Activated CD8-positive, alpha-beta memory T cell treated with anti-CD3 and anti-CD28 coated beads, Interleukin-2, amount 50 U/mL, for 48 hours (primary cell): Measurements from ENCODE around the gene SLC12A7.

Experiments
- DNase-seq: peaks from one replicate; pipeline ENCODE4 v3.0.0-alpha.2; 2020

The SLC12A7 gene

DNA sequence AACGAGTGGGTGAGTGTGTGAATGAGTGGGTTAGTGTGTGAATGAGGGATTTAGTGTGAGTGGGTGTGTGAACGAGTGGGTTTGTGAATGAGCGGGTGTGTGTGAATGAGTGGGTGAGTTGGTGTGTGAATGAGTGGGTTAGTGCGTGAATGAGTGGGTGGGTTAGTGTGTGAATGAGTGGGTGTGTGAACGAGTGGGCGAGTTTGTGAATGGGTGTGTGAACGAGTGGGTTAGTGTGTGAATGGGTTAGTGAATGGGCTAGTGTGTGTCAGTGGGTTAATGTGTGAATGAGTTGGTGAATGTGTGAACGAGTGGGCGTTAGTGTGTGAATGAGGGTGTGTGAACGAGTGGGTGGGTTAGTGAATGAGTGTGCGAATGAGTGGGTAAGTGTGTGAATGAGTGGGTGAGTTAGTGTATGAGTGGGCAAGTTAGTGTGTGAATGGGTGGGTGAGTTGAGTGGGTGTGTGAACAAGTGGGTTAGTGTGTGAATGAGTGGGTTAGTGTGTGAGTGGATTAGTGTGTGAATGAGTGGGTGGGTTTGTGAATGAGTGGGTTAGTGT lies 63.6 kb downstream of the SLC12A7 start:
- DNase-seq, result no peak

DNA sequence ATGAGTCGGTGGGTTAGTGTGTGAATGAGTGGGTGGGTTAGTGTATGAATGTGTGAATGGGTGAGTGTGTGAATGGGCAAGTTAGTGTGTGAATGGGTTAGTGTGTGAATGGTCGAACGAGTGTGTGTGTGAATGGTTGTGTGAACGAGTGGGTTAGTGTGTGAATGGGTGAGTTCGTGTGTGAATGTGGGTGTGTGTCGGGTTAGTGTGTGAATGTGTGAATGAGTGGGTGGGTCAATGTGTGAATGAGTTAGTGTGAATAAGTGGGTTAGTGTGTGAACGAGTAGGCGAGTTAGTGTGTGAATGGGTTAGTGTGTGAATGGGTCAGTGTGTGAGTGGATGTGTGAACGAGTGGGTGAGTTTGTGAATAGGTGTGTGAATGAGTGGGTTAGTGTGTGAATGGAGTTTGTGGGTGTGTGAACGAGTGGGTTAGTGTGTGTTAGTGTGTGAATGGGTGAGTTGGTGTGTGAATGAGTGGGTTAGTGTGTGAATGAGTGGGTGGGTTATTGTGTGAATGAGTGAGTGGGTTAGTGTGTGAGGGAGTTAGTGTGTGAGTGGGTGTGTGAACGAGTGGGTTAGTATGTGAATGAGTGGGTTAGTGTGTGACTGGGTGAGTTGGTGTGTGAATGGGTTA lies 64.4 kb downstream of the SLC12A7 start:
- no peak for DNase-seq

DNA sequence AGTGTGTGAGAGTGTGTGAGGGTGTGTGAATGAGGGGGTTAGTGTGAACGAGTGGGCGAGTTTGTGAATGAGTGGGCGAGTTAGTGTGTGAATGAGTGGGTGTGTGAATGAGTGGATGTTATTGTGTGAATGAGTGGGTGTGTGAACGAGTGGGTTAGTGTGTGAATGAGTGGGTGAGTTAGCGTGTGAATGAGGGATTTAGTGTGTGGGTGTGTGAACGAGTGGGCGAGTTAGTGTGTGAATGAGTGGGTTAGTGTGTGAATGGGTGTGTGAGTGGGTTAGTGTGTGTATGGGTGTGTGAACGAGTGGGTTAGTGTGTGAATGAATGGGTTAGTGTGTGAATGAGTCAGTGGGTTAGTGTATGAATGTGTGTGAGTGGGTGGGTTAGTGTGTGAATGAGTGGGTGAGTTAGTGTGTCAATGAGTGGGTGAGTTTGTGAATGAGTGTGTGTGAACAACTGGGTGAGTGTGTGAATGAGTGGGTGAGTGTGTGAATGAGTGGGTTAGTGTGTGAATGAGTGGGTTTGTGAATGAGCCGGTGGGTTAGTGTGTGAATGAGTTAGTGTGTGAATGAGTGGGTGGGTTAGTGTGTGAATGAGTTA lies 65.8 kb downstream of the SLC12A7 start:
- DNase-seq, result no peak

DNA sequence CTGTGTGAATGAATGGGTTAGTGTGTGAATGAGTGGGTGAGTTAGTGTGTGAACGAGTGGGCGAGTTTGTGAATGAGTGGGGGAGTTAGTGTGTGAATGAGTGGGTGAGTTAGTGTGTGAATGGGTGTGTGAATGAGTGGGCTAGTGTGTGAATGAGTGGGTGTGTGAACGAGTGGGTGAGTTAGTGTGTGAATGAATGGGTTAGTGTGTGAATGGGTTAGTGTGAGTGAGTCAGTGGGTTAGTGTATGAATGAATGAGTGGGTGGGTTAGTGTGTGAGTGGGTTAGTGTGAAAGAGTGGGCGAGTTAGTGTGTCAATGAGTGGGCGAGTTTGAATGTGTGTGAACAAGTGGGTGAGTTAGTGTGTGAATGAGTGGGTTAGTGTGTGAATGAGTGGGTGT lies 67.7 kb downstream of the SLC12A7 start:
- DNase-seq, result no peak

DNA sequence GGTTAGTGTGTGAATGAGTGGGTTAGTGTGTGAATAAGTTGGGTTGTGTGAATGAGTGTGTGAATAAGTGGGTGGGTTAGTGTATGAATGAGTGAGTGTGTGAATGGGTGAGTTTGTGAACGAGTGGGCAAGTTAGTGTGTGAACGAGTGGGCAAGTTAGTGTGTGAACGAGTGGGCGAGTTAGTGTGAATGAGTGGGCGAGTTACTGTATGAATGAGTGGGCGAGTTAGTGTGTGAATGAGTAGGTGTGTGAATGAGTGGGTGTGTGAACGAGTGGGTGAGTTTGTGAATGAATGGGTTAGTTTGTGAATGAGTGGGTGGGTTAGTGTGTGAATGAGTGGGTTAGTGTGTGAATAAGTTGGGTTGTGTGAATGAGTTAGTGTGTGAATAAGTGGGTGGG lies 68.5 kb downstream of the SLC12A7 start:
- no peak for DNase-seq

DNA sequence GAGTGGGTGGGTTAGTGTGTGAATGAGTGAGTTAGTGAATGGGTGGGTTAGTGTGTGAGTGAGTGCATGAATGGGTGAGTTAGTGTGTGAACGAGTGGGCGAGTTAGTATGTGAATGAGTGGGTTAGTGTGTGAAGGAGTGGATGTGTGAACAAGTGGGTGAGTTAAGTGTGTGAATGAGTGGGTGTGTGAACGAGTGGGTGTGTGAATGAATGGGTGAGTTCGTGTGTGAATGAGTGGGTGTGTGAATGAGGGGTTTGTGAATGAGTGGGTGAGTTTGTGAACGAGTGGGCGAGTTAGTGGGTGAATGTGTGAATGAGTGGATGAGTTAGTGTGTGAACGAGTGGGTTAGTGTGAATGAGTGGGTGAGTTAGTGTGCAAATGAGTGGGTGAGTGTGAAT lies 69.2 kb downstream of the SLC12A7 start:
- DNase-seq, result no peak

DNA sequence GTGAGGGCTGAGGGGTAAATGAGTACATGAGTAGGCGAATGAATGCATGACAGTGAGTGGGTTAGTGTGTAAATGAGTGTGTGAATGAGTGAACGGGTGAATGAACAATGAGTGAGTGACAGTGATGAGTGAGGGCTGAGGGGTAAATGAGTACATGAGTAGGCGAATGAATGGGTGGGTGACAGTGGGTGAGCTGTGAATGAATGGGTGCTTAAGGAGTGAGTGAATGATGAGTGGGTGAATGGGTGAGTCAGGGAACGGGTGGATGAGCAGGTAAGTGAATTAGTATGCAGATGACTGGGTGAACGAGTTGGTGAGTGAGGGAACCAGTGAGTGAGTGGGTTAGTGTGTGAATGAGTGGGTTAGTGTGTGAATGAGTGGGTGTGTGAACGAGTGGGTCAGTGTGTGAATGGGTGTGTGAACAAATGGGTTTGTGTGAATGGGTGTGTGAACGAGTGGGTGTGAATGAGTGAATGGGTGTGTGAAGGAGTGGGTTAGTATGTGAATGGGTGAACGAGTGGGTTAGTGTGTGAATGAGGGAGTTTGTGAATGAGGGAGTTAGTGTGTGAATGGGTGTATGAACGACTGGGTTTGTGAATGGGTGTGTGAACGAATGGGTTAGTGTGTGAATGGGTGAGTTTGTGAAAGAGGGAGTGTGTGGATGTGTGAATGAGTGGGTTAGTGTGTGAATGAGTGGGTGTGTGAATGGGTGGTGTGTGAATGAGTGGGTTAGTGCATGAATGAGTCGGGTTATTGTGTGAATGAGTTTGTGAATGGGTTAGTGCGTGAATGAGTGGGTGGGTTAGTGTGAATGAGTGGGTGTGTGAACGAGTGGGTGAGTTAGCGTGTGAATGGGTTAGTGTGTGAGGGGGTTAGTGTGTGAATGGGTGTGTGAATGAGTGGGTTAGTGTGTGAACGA lies 70.4 kb downstream of the SLC12A7 start:
- DNase-seq, result no peak

DNA sequence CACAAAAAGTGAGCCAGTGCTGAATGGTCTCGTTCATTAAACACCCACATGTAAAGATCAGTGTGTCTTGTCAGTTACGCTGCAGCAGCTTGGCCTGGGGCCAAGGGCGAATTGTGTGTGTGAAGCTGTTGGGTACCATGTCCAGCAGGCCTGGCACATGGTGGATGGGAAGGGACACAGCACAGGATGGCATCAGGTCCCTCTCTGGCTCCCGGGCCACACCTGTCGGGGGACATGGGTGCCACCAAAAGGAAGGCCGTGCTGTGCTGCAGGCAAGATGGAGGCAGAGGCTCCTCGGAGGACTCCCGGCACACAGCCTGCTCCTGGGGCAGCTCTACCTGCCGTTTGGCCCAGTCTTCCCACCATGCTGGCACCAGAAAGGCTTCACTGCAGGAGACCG lies 71.3 kb downstream of the SLC12A7 start:
- no peak for DNase-seq

DNA sequence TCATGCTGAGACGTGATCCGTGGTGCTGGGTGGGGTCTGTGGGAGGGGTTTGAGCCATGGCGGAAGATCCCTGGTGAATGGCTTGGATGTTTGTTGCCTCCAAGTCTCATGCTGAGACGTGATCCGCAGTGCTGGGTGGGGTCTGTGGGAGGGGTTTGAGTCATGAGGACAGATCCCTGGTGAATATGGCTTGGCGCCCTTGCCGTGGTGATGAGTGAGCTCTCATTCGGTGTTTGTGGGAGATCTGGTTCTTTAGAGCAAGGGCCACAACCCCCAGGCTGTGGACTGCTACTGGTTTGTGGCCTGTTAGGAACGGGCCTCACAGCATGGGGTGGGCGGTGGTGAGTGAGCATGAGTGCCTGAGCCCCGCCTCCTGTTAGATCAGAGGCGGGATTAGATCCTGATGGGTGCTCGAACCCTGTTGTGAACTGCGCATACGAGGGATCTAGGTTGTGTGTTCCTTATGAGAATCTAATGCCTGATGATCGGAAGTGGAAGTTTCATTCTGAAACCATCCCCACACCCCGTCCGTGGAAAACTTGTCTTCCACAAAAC lies 72.1 kb downstream of the SLC12A7 start:
- DNase-seq, result no peak

DNA sequence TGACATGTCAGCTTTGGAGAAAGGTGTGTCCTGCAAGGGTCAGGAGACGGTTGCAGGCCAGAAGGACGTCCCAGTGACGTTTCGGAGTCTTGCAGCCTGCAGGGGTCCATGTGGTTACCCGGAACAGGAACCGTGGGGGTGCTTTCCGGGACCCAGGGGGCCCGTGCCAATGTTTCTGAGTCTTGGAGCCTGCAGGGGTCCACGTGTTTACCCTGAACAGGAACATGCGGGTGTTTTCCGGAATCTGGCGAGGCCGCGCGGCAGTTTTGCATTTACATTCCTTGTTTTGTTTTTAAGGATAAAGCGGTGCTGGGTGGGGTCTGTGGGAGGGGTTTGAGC lies 72.7 kb downstream of the SLC12A7 start:
- no peak for DNase-seq

DNA sequence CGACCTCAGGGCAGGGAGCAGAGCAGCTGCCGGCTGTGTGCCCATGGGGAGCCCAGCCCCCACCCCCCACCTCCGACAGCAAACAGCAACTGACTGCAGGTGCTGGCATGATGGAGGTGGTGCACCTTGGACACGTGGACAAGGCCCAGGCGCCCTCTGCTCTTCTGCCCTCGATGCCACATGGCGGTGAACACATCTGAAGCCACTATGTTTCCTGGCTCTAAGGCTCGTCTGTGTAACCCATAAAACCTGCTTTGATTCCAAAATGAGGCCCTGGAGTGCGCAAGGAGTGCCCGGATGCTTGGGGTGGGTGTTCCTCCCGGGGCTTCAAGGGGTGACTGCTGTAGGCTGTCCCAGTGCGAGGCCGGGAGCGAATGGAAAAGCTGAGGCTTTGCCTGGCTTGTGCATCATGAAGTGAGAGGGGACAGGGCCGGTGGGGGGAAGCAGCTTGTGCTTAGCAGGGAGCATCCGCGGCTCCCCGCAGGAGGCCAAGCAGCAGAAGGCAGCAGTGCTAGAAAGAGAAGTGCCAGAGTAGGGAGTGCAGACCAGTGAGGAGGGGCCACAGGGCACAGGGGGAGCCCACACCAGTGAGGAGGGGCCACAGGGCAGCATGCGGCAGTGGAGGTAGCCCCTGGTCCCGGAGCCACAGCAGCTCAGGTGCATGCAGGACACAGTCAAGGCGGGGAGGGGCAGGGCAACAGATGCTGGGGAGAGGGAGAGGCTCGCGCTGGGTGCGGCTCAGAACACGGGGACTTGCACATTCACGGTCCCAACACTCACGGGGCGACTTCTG lies 73.2 kb downstream of the SLC12A7 start:
- no peak for DNase-seq

DNA sequence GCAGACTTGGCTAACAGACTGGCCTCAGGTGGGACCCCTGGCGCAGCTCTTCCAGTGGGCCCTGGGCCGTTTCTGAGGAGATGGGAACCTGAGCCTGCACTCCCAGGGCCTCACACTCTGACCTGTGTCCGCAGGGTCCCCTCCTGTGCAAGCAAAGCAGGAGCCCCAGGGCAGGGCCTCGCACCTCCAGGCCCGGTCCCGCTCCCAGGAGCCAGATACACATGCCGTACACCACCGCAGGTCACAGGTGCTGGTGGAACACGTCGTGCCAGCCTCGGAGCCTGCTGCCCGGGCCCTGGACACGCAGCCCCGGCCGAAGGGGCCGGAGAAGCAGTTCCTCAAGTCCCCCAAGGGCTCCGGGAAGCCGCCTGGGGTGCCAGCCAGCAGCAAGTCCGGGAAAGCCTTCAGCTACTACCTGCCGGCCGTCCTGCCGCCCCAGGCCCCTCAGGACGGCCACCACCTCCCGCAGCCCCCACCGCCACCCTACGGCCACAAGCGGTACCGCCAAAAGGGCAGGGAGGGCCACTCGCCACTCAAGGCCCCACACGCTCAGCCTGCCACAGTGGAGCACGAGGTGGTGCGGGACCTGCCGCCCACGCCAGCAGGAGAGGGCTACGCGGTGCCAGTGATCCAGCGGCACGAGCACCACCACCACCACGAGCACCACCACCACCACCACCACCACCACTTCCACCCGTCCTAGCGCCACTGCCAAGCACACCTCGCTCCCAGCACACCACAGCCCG lies 74.0 kb downstream of the SLC12A7 start:
- DNase-seq, result no peak

DNA sequence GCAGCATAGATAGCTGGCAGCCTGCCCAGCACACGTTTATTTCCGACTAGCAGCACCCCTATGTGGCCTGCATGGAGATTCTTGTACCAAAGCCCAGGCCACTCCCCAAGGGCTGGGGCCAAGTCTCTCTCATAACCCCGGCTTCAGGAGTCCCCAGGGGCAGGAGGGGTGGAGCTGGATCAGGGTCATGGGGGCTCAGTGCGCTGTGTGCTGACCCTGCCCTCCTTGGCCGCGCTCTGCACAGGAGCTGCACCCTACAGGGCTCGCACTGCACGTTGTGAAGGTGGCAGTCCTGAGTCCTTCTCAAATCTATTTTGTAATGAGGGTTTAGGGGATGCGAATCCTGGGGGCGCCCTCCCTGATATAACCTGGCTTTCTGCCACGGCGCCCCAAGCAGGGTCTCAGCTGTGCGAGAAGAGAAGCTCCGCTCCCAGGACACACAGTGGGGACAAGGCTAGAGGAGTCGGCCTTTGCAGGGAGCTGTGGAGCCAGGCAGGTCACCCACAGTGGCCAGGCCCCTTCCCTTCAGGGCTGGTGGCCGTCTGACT lies 74.7 kb downstream of the SLC12A7 start:
- no peak for DNase-seq

DNA sequence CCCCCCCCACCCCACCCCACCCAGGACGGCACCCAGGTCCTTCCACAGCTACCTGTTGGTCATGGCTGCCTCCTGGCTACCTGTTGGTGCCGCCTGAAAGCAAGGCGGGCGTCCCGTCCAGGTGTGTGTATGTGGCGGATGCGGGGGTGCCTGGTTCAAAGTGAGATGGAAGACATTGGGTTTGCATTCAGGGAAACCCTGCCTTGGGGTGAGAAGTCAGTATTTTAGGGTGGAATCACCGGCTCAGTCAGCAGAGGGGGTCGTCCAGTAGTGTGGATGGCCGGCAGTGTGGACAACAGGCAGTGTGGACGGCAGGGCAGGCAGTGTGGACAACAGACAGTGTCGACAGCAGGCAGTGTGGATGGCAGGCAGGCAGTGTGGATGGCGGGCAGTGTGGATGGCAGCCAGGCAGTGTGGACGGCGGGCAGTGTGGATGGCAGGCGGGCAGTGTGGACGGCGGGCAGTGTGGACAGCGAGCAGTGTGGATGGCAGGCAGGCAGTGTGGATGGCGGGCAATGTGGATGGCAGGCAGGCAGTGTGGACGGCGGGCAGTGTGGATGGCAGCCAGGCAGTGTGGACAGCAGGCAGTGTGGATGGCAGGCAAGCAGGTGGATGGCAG lies 75.2 kb downstream of the SLC12A7 start:
- no peak for DNase-seq

DNA sequence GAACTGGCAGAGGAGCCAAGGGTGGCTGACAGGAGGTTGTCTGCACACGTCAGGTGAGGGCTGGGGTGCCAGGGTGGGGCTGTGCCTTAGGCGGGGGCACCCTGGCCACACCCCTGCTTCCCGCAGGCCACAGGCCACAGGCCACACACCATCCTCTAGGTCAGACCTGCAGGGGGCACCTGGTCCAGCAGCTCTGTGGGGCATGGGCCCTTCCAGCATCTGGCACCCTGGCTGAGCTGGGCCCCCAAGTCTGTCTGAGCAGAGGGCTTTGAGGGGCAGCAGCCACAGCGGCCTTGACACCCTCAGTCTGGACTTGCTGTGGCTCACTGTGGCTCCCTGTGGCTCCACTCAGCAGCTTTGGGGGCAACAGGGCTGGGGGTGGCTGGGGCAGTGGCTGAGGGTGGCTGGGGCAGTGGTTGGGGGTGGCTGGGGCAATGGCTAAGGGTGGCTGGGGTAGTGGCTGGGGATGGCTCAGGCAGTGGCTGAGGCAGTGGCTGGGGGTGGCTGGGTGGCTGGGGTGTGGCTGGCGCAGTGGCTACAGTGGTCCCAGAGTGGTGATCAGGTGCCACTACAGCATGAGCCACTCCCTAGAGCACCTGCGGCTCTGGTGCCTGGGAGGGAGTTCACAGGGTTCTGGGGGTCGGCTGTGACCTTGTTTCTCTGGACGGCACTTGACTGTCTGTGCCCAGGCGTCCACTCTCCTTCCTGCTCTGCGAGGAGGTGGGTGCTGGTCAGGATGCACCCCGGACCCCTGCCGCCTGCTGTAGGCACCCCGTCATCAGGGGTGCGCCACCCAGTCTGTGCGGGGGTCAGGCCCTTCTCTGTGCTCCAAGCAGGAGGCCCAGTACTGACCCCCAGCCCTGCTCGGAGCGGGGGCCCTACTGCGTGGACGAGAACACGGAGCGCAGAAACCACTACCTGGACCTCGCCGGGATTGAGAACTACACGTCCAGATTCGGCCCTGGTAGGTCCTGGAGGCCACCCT lies 76.2 kb downstream of the SLC12A7 start:
- DNase-seq, result no peak

DNA sequence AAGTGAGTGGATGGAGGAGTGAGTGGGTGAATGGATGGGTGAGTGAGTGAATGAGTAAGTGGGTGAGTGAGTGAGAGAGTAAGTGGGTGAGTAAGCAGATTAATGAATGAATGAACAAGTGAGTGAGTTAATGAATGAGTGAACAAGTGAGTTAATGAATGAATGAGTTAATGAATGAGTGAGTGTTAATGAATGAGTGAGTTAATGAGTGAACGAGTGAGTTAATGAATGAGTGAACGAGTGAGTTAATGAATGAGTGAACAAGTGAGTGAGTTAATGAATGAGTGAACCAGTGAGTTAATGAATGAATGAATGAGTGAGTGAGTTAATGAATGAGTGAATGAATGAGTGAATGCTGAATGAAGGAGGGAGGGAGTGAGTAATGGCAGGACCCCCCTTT lies 76.9 kb downstream of the SLC12A7 start:
- no peak for DNase-seq

DNA sequence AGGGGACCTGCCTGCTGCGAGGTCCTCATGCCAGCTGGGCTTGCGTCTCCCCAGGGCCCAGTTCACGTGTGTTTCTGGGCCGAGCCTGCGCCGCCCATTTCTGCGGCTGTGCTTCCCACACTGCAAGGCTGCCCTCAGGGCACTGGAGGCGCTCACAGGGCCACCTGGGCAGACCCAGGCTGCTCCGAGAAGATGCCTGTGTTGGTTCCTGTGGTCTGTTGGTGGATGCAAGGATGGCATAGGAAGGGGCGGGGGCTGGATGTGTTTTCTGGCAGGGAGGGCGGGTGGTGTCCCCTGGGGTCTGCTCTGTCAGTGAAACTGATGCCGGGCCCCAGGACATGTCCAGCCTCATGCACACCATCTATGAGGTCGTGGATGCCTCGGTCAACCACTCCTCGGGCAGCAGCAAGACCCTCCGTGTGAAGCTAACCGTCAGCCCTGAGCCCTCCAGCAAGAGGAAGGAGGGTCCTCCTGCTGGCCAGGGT lies 77.4 kb downstream of the SLC12A7 start:
- no peak for DNase-seq

DNA sequence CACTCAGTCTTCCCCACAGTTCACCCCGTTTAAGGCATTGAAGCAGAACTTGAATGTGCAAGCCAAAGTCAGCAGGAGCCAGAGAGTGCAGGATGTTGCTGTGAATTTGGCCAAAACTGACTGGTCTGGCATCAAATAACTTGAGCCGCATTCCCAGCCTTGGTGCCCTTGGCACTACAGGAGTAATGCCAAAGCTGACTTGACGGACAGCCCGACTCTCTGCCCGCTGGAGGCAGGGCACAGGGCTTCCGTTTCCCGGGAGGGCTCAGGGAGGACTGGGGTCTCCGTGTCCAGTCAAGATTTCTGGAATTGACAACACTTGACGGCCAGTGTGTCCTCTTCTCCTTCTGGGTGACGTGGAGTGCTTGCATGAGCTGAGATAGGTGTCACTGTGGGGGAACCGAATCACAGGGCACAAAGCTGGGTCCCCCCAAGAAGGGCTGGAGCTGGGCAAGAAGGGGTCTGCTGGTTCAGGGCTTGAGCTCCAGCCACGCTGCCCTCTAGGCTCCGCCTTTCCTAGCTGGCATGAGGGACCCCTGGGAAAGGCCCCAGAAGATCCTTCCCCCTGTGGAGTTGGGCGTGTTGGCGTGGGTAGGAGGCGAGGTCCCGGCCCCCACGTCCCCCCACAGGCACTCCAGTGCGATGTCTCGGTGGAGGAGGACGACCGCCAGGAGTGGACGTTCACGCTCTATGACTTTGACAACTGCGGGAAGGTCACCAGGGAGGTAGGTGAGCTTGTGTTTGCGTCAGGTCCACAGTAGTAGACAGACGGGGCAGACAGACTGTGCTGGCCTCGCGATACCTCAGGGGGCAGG lies 78.0 kb downstream of the SLC12A7 start:
- no peak for DNase-seq

DNA sequence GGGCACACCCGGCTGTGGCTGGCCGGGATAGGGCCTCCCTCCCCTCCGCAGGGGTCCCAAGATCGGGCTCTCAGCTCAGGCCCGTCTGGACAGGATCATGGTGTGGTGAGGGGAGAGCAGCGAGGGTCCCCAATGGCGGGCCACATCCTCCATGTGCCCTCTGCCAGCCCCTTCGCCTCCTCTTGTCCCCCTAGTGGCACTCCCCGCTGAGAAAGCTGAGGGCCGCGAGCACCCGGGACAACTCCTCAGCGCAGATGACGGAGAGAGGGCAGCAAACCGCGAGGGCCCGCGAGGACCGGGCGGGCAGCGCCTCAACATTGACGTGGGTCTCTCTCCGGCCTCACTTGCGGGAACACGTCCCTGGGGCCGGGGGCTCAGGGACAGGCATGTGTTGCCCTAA lies 78.7 kb downstream of the SLC12A7 start:
- no peak for DNase-seq
